ENCODE results near the gene CELA3B.

- no peak for TF ChIP-seq CTCF (IDR thresholded peaks at IDR 0.05)
- TF ChIP-seq POLR2A (IDR thresholded peaks at IDR 0.05), result no peak
Measured at GRCh38 chr1:21935891-21936365, 40.9 kb upstream of the CELA3B start.
